PC-3 (cell line): ENCODE data around the gene C7. TPM values are rescaled to one million over a fixed set of nuclear protein-coding genes. Genes with fewer than 3 reads are reported as not detected.
A peak's percentile ranks its signal among the peaks of the same experiment; 100 is the strongest.

Experiments used
- ATAC-seq: fragments of 200-7000 bp; cut with Tn5 transposase; 2 replicates; pipeline ENCODE4 v1.9.1; 2020; ENCODE audit warnings: mild to moderate bottlenecking, moderate library complexity
- BruUV-seq: library from RNA; stranded (reverse); fragments of 400-500 nt; replicated peaks from 2 replicates; lab custom pipeline; 2021; lab: Mats Ljungman, UMichigan
- CTCF ChIA-PET: fragments of 300-600 bp; sonication (Branson Sonifier 250); formaldehyde crosslinking; loops from one replicate; lab custom pipeline; 2022; ENCODE audit warnings: antibody characterized with exemption; lab: Charles Lee
- POLR2A ChIA-PET: fragments of 300-600 bp; sonication (Branson Sonifier 250); formaldehyde crosslinking; loops from one replicate; lab custom pipeline; 2022; ENCODE audit warnings: antibody characterized with exemption; ENCODE audit not compliant: unreplicated experiment; lab: Charles Lee
- DNase-seq: peaks from one replicate; pipeline ENCODE4 v3.0.0-alpha.2; 2015
- H2AFZ ChIP-seq: fragments of 300-600 bp; sonication (generic); 2 replicates; pipeline ENCODE4 v1.6.0; 2016; ENCODE audit warnings: antibody characterized with exemption, low read length
- H3F3A ChIP-seq: fragments of 300-600 bp; sonication (generic); one replicate; pipeline ENCODE4 v1.6.0; 2017; ENCODE audit warnings: antibody characterized with exemption, low read length, control low read depth, mild to moderate bottlenecking; ENCODE audit not compliant: unreplicated experiment
- H3K27ac ChIP-seq: fragments of 300-600 bp; sonication (generic); 2 replicates; pipeline ENCODE4 v1.5.1; 2016; ENCODE audit warnings: mild to moderate bottlenecking, low read length
- H3K27me3 ChIP-seq: fragments of 300-600 bp; sonication (generic); 2 replicates; pipeline ENCODE4 v1.6.1; 2016; ENCODE audit warnings: low read length, mixed read lengths
- H3K36me3 ChIP-seq: fragments of 300-600 bp; sonication (generic); 2 replicates; pipeline ENCODE4 v1.6.1; 2016; ENCODE audit warnings: low read depth, mixed run types, low read length, mixed read lengths
- H3K4me1 ChIP-seq: fragments of 300-600 bp; sonication (generic); 2 replicates; pipeline ENCODE4 v1.5.1; 2016; ENCODE audit warnings: low read length; ENCODE audit not compliant: insufficient read depth
- H3K4me2 ChIP-seq: fragments of 300-600 bp; sonication (generic); 2 replicates; pipeline ENCODE4 v1.6.0; 2016; ENCODE audit warnings: low read length
- H3K4me3 ChIP-seq: fragments of 300-600 bp; sonication (generic); 2 replicates; pipeline ENCODE4 v1.5.1; 2016; ENCODE audit warnings: mild to moderate bottlenecking, low read length, mixed read lengths
- H3K79me2 ChIP-seq: fragments of 300-600 bp; sonication (generic); 2 replicates; pipeline ENCODE4 v1.6.1; 2017; ENCODE audit warnings: low read length, mixed read lengths
- H3K9ac ChIP-seq: fragments of 300-600 bp; sonication (generic); 2 replicates; pipeline ENCODE4 v1.6.0; 2016; ENCODE audit warnings: mild to moderate bottlenecking, low read length
- H3K9me2 ChIP-seq: fragments of 300-600 bp; sonication (generic); replicated peaks from 2 replicates; pipeline ENCODE4 v1.6.1; 2016; ENCODE audit warnings: mixed run types, low read length, mixed read lengths
- H3K9me3 ChIP-seq: fragments of 300-600 bp; sonication (generic); 2 replicates; pipeline ENCODE4 v1.6.1; 2016; ENCODE audit warnings: low read length, mixed read lengths
- H4K20me1 ChIP-seq: fragments of 300-600 bp; sonication (generic); 2 replicates; pipeline ENCODE4 v1.6.1; 2016; ENCODE audit warnings: low read length, mixed read lengths
- CTCF ChIP-seq: fragments of 300-600 bp; sonication (generic); conservative IDR thresholded peaks from 2 replicates; pipeline ENCODE4 v1.5.1; 2017; ENCODE audit warnings: antibody characterized with exemption, low read depth, mild to moderate bottlenecking, low read length
- EZH2 ChIP-seq: fragments of 300-600 bp; sonication (generic); IDR thresholded peaks from one replicate; pipeline ENCODE4 v1.6.1; 2017; ENCODE audit warnings: antibody characterized with exemption, mild to moderate bottlenecking, low read length; ENCODE audit not compliant: unreplicated experiment
- EZH2phosphoT487 ChIP-seq: fragments of 300-600 bp; sonication (generic); IDR thresholded peaks from 2 replicates; pipeline ENCODE4 v1.6.1; 2018; ENCODE audit warnings: mild to moderate bottlenecking, antibody characterized with exemption, low read length, borderline replicate concordance
- intact Hi-C: fragments of 100-400 bp; cut with micrococcal nuclease; formaldehyde crosslinking; loops from 2 replicates; pipeline ENCODE4 v1.9.0; 2023
- total RNA-seq: library from RNA; depleted of rRNA; stranded (reverse); fragments of >200 nt; gene quantifications from 2 replicates; pipeline ENCODE4 v1.2.3, GENCODE V29; 2014

The C7 gene
- total RNA-seq, 1 experiment from 2014 or later = not detected

- Histone ChIP-seq H3K4me2 (no peak overlapping the region), H3F3A (no peaks in the 10 kb centered on the region), H3K4me3 (no peak overlapping the region), H4K20me1 (no peaks in the 10 kb centered on the region), H3K79me2 (no peaks in the 10 kb centered on the region), H3K9me2 (no peaks in the 10 kb centered on the region), H3K9ac (no peak overlapping the region), H3K27me3 (no peaks in the 10 kb centered on the region), H3K4me1 (no peaks in the 10 kb centered on the region), H2AFZ (no peak overlapping the region; the same call in 1 of the 2 replicates), H3K9me3 (no peaks in the 10 kb centered on the region), H3K36me3 (no peaks in the 10 kb centered on the region), H3K27ac (no peak overlapping the region)
- no peak for ATAC-seq
- BruUV-seq = no TSS peak
- no peak for DNase-seq
- intact Hi-C loops = no loop called here
- ChIA-PET CTCF (no interaction called here), POLR2A (no interaction called here)
- no peak for TF ChIP-seq EZH2phosphoT487
- no peak for TF ChIP-seq CTCF
- no peak for TF ChIP-seq EZH2
These were observed 5.5 kb downstream of the C7 start for GRCh38 chr5:40914835-40915234.

DNA sequence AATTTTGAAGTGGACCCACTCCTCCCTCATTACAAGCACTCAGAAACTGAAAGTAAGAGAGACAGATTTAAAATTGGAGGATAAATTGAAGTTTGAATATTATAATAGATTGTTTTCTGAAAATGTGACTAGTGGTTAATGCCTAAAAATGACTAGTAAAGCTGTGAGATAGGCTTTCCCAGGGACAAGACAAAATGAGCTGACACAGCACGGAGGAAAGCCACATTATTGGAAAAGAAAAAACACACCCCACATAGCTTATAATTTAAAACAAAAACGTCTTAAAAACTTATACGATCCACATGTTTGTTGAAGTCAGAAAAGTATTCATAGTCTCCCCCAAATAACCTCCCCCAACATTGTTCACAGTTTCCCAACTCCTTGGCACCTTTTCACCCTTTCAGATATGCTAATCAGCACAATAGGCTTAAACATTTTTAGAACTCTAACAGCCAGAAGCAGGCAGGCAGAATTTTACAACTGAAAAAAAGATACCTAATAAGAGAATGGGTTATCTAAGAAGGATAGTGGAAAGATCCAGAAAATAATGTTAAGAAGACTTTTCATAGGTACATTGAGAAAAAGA, 6.1 kb downstream of the C7 start:
- Histone ChIP-seq H3K4me1 (no peaks in the 10 kb centered on the region), H2AFZ (no peak overlapping the region; the same call in 1 of the 2 replicates), H3K79me2 (no peaks in the 10 kb centered on the region), H3K4me2 (no peak overlapping the region), H3K9ac (no peak overlapping the region), H3K36me3 (no peaks in the 10 kb centered on the region), H3K9me3 (no peaks in the 10 kb centered on the region), H3K27ac (no peak overlapping the region), H3F3A (no peaks in the 10 kb centered on the region), H3K9me2 (no peaks in the 10 kb centered on the region), H3K27me3 (no peaks in the 10 kb centered on the region), H3K4me3 (no peak overlapping the region), H4K20me1 (no peaks in the 10 kb centered on the region)
- BruUV-seq = no TSS peak
- no peak for TF ChIP-seq EZH2
- no peak for TF ChIP-seq CTCF
- TF ChIP-seq EZH2phosphoT487 = no peak
- no peak for DNase-seq
- ATAC-seq = no peak
- ChIA-PET POLR2A (no interaction called here), CTCF (no interaction called here)
- intact Hi-C loops = no loop called here

- ChIA-PET POLR2A (no interaction called here), CTCF (no interaction called here)
- DNase-seq = no peak
- Histone ChIP-seq H3F3A (no peaks in the 10 kb centered on the region), H3K36me3 (no peaks in the 10 kb centered on the region), H4K20me1 (no peaks in the 10 kb centered on the region), H3K9ac (no peak overlapping the region), H3K9me2 (no peaks in the 10 kb centered on the region), H3K27me3 (no peaks in the 10 kb centered on the region), H3K4me2 (no peak overlapping the region), H3K9me3 (no peaks in the 10 kb centered on the region), H3K79me2 (no peaks in the 10 kb centered on the region), H2AFZ (0 out of 2 replicates have a peak overlapping the region, but pooled peaks have one; percentile 26), H3K27ac (no peak overlapping the region), H3K4me1 (no peaks in the 10 kb centered on the region), H3K4me3 (no peak overlapping the region)
- BruUV-seq = no TSS peak
- TF ChIP-seq CTCF (no peak), EZH2 (no peak), EZH2phosphoT487 (no peak)
- no peak for ATAC-seq
- intact Hi-C loops = no loop called here
These were observed 6.9 kb downstream of the C7 start for GRCh38 chr5:40916226-40916625.
